OCI-LY3 (cell line): Measurements from ENCODE around the gene LIG1.

Experiments used
- H2AFZ ChIP-seq: fragments of 200-600, 300-600 bp; shearing (Covaris generic); 2 replicates; pipeline ENCODE4 v1.6.0; 2014; ENCODE audit warnings: antibody characterized with exemption, low read depth, low read length
- H3K27ac ChIP-seq: fragments of 200-600, 300-600 bp; sonication (generic); 2 replicates; pipeline ENCODE4 v1.5.1; 2014; ENCODE audit warnings: mild to moderate bottlenecking, low read length, moderate library complexity, mixed read lengths
- H3K27me3 ChIP-seq: fragments of 200-600, 300-600 bp; sonication (generic); 2 replicates; pipeline ENCODE4 v1.6.1; 2014; ENCODE audit warnings: low read depth, low read length, mixed read lengths
- H3K36me3 ChIP-seq: fragments of 200-600, 300-600 bp; sonication (generic); replicated peaks from 2 replicates; pipeline ENCODE3; 2014; ENCODE audit warnings: low read depth, low read length, mixed read lengths
- H3K4me1 ChIP-seq: fragments of 300-600, 200-600 bp; sonication (generic); 2 replicates; pipeline ENCODE4 v1.6.1; 2014; ENCODE audit warnings: low read length, mixed read lengths
- H3K4me2 ChIP-seq: fragments of 200-600, 300-600 bp; sonication (generic); 2 replicates; pipeline ENCODE4 v1.6.1; 2014; ENCODE audit warnings: low read length, mixed read lengths
- H3K4me3 ChIP-seq: fragments of 300-600, 200-600 bp; sonication (generic); 2 replicates; pipeline ENCODE4 v1.5.1; 2014; ENCODE audit warnings: antibody characterized with exemption, mild to moderate bottlenecking, low read length, moderate library complexity
- H3K79me2 ChIP-seq: fragments of 300-600, 200-600 bp; shearing (Covaris generic); 2 replicates; pipeline ENCODE4 v1.6.1; 2014; ENCODE audit warnings: mild to moderate bottlenecking, low read length, mixed read lengths
- H3K9ac ChIP-seq: fragments of 300-600, 200-600 bp; shearing (Covaris generic); 2 replicates; pipeline ENCODE4 v1.6.0; 2014; ENCODE audit warnings: mild to moderate bottlenecking, low read length, moderate library complexity
- H3K9me3 ChIP-seq: fragments of 200-600, 300-600 bp; shearing (Covaris generic); 2 replicates; pipeline ENCODE4 v1.6.1; 2014; ENCODE audit warnings: low read length, mixed read lengths; ENCODE audit not compliant: insufficient read depth
- H4K20me1 ChIP-seq: fragments of 200-600, 300-600 bp; sonication (generic); 2 replicates; pipeline ENCODE4 v1.6.1; 2016; ENCODE audit warnings: low read length, mixed read lengths; ENCODE audit not compliant: insufficient read depth
- CTCF ChIP-seq: fragments of 200-600, 300-600 bp; sonication (generic); IDR thresholded peaks from 2 replicates; pipeline ENCODE4 v1.5.1; 2014; ENCODE audit warnings: antibody characterized with exemption, low read length, low read depth
- EZH2phosphoT487 ChIP-seq: fragments of 200-600 bp; shearing (Covaris generic); IDR thresholded peaks from 2 replicates; pipeline ENCODE4 v1.6.1; 2018; ENCODE audit warnings: antibody characterized with exemption, mixed run types, low read depth

Gene LIG1

GRCh38 chr19:48120505-48120904, 49.6 kb downstream of the LIG1 start:
- no peaks in the 10 kb centered on the region for H3K9me3 ChIP-seq
- no peaks in the 10 kb centered on the region for H3K27me3 ChIP-seq
- no peaks in the 10 kb centered on the region for H4K20me1 ChIP-seq
- peaks cover 18% of the 10 kb centered on the region for H3K4me1 ChIP-seq
- no peak overlapping the region for H3K9ac ChIP-seq
- no peak overlapping the region for H3K4me2 ChIP-seq
- H3K79me2 ChIP-seq: no peaks in the 10 kb centered on the region
- H3K4me3 ChIP-seq: no peak overlapping the region
- H2AFZ ChIP-seq: no peak overlapping the region
- TF ChIP-seq EZH2phosphoT487 (no peak), CTCF (no peak)
- peaks cover 56% of the 10 kb centered on the region for H3K36me3 ChIP-seq
- no peak overlapping the region for H3K27ac ChIP-seq

- peaks cover 18% of the 10 kb centered on the region for H3K4me1 ChIP-seq
- no peaks in the 10 kb centered on the region for H3K79me2 ChIP-seq
- no peak overlapping the region for H3K9ac ChIP-seq
- no peaks in the 10 kb centered on the region for H3K9me3 ChIP-seq
- no peak overlapping the region for H3K27ac ChIP-seq
- no peak overlapping the region for H3K4me2 ChIP-seq
- peaks cover 50% of the 10 kb centered on the region for H3K36me3 ChIP-seq
- H4K20me1 ChIP-seq: no peaks in the 10 kb centered on the region
- H3K27me3 ChIP-seq: no peaks in the 10 kb centered on the region
- no peak overlapping the region for H2AFZ ChIP-seq
- TF ChIP-seq EZH2phosphoT487 (no peak), CTCF (no peak)
- no peak overlapping the region for H3K4me3 ChIP-seq
Measured at GRCh38 chr19:48118131-48118517, 52.0 kb downstream of the LIG1 start.

- peaks cover 16% of the 10 kb centered on the region for H3K4me1 ChIP-seq
- H3K27me3 ChIP-seq: no peaks in the 10 kb centered on the region
- H3K36me3 ChIP-seq: peaks cover 47% of the 10 kb centered on the region
- H3K79me2 ChIP-seq: no peaks in the 10 kb centered on the region
- no peak overlapping the region for H3K27ac ChIP-seq
- TF ChIP-seq CTCF: peak; percentile 20; the same call in 1 of the 2 replicates
- TF ChIP-seq EZH2phosphoT487: no peak
- no peak overlapping the region for H2AFZ ChIP-seq
- no peak overlapping the region for H3K9ac ChIP-seq
- no peaks in the 10 kb centered on the region for H3K9me3 ChIP-seq
- H4K20me1 ChIP-seq: no peaks in the 10 kb centered on the region
- no peak overlapping the region for H3K4me3 ChIP-seq
- H3K4me2 ChIP-seq: no peak overlapping the region
Measured at GRCh38 chr19:48117515-48118130, 52.5 kb downstream of the LIG1 start.

- Histone ChIP-seq H3K79me2 (no peaks in the 10 kb centered on the region), H3K9me3 (no peaks in the 10 kb centered on the region), H3K27ac (no peak overlapping the region), H2AFZ (no peak overlapping the region), H3K27me3 (no peaks in the 10 kb centered on the region), H3K4me2 (no peak overlapping the region), H3K4me1 (peaks cover 14% of the 10 kb centered on the region), H3K36me3 (peaks cover 16% of the 10 kb centered on the region), H3K9ac (no peak overlapping the region), H3K4me3 (no peak overlapping the region), H4K20me1 (no peaks in the 10 kb centered on the region)
- no peak for TF ChIP-seq EZH2phosphoT487
- no peak for TF ChIP-seq CTCF
Measured at GRCh38 chr19:48113190-48113917, 56.8 kb downstream of the LIG1 start.
